HG03025 (cell line): Measurements from ENCODE around the gene GPC6.

Experiments used
- ATAC-seq: cut with Tn5 transposase; IDR thresholded peaks from one replicate; pipeline ENCODE4 v1.9.1; 2021; ENCODE audit warnings: mild to moderate bottlenecking, moderate library complexity; ENCODE audit not compliant: unreplicated experiment, low FRiP score

Gene GPC6

DNA sequence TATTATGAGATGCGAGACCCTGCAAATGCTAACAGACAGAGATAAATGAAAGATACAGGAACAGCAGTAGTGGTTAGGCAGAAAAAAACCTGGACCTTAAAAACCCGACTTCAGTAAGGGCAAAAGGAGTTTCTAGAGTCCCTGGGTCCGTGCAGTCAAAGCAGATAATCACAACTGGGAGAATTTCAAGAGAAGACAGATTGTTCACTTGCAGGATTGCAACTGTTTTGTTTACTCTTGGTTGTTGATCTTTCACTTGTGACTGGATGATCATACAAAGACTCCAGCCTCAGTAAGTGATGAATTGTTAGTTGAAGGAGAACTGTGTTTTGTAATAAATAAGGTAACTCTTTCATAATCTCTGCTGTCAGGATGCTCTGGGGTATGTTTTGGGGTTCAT lies 135.1 kb downstream of the GPC6 start:
- no peak for ATAC-seq

GRCh38 chr13:93364166-93364565 lies 137.6 kb downstream of the GPC6 start:
- no peak for ATAC-seq

DNA sequence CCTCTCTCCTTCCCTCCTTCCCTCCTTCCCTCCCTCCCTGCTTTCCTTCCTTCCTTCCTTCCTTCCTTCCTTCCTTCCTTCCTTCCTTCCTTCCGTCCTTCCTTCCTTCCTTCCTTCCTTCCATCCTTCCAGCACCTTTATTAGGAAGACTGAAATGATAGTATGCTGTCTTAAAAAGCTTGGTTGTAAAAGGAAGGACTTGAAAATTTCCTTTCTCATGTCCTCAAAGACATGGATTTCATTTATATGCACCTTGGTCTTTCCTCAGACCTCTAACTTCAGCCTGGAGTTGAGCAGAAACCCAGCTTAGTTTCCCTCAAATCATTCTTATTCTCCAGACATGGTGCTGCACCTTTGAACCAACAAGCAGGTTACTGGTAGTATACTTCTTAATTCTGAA lies 141.7 kb downstream of the GPC6 start:
- no peak for ATAC-seq

DNA sequence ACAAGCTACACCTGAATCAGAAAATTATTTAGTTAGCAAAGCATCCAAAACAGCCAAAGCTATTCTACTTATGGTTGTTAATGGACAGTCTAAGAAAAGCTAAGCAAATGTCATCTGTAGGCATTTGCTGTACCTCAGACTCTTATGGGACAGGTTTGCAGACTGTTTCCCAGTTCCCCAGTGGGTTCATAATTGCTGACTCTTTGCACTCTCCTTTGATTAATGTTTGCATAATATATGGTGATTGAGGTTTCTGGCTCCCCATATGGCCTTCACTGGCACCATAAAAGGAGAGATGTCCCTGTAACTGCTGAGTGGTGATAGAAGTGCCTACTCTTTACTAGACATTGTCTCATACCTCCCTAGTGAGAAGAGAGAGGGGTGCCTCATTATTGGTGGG lies 142.1 kb downstream of the GPC6 start:
- no peak for ATAC-seq

GRCh38 chr13:93372856-93373255 lies 146.2 kb downstream of the GPC6 start:
- no peak for ATAC-seq

- no peak for ATAC-seq
These were observed 148.9 kb downstream of the GPC6 start for GRCh38 chr13:93375491-93375890.

DNA sequence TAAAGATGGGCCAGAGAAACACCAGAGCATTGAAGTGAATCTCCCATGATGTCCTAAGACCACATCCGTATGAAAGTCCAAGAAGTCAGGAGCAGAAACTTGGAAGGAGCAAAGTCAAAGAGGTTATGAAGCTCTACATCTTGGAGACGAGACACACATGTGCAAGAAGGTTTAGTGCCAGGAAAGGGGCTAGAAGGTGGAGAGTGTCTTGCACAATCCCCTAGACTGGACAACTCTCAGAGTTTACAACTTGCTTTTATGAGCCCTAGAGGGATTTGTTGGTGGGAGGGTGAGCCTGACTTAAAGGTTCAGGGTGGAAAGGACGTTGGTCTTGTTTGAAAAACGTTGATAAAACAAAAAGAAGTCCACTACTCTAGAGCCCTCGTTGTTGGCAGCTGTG lies 150.6 kb downstream of the GPC6 start:
- ATAC-seq = no peak

- no peak for ATAC-seq
These were observed 151.6 kb downstream of the GPC6 start for GRCh38 chr13:93378184-93378583.

DNA sequence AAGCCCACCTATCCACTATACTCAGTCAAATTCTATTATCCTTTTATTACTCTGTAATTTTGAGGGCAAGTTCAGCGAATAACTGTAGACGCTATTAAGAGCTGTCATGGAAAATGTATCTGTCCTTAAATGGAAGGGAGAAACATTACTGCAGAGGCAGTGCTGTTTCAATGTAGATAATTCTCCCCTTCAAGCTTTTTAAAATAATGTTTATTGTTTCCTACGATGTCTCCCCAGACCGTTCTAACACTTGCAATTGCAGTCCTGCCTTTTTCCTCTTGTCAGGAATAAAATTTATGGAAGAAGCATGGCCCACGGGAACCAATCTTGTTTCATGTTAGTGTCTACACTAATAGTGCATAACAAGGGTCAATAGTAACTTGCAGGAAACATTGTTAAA lies 159.5 kb downstream of the GPC6 start:
- no peak for ATAC-seq

- no peak for ATAC-seq
These were observed 162.1 kb downstream of the GPC6 start for GRCh38 chr13:93388701-93389100.

DNA sequence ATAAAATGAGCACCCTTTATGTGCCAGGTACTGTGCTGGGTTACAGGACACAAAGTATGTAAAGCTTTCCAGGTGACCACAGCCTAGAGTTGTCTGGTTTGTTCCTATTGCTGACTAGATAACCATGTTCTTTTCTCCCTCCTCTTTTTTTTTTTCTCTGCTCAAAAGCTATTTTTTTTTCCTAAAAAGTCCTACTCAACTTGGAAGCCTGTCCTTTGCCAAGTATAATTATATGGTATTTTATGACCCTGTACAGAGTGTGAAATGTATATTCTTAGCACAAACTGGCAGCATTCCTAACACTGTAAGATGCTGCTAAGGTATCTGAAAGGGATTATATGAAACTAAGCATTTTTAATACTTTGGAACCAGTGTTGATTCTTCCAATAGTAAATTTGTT lies 171.0 kb downstream of the GPC6 start:
- ATAC-seq = no peak

GRCh38 chr13:93398167-93399035 lies 171.8 kb downstream of the GPC6 start:
- ATAC-seq = no peak

- ATAC-seq = no peak
These were observed 172.6 kb downstream of the GPC6 start for GRCh38 chr13:93399212-93399611.

- ATAC-seq = no peak
These were observed 179.5 kb downstream of the GPC6 start for GRCh38 chr13:93406136-93406535.

GRCh38 chr13:93407551-93407950 lies 180.9 kb downstream of the GPC6 start:
- no peak for ATAC-seq

GRCh38 chr13:93409001-93409400 lies 182.4 kb downstream of the GPC6 start:
- ATAC-seq = no peak

- no peak for ATAC-seq
These were observed 183.2 kb downstream of the GPC6 start for GRCh38 chr13:93409816-93410215.

DNA sequence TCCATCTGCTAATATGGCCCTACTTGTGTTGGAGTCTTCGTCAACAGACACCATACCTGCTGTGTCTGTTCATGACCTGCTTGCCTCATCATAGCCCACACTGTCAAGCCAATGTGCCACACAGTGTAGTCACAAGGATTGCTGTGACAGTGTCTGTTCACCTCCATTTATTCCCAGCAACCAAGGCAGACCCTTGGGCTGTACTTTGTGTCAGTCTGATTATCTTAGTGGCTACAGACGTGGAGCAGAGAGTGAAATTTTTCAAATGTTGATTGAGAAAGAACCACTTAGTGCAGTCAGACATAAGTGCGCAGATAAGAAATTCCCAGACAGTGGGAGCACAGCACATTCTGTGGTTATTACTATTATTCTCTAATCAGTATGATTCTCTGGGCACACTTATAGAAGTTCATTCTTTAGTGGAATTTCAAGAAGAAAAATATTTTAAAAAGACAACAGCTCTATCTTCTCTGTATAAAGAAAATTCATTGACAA lies 184.6 kb downstream of the GPC6 start:
- no peak for ATAC-seq

DNA sequence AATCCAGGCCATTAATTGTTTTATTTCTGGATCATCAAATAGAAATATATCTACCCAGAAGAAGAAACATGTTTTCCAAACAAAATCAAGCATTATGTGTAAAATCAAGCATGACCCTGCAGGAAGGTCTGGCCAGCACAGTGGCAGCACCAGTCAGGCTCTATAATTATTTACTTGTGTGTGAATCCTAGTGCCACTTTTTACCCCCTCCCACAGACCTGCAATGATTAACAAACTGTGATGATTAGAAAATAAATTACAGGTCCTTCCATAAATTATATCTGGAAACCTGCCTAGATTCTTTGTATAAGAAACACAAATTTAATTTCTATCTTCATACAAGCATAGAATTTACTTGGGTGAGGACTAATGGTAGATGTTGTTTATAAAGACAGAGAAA lies 186.1 kb downstream of the GPC6 start:
- ATAC-seq = no peak

- no peak for ATAC-seq
These were observed 187.5 kb downstream of the GPC6 start for GRCh38 chr13:93413972-93414717.

GRCh38 chr13:93416736-93417355 lies 190.2 kb downstream of the GPC6 start:
- no peak for ATAC-seq
